SK-N-SH (cell line): ENCODE measurements around the gene UNC13D. TPM values are rescaled to one million over a fixed set of nuclear protein-coding genes. Genes with fewer than 3 reads are reported as not detected.

Source experiments
- CTCF ChIA-PET: fragments of 300-600, 350-600 bp; formaldehyde crosslinking; extraction: SDS; loops from one replicate; lab custom pipeline; 2021; lab: Yijun Ruan, JAX
- POLR2A ChIA-PET: fragments of 350-600 bp; sonication (Branson Sonifier 250); formaldehyde crosslinking; extraction: SDS; loops from one replicate; lab custom pipeline; 2020; ENCODE audit warnings: antibody characterized with exemption, inconsistent platforms; lab: Yijun Ruan, JAX
- DNase-seq: peaks from one replicate; pipeline ENCODE4 v3.0.0; 2012
- H2AFZ ChIP-seq: fragments of 200-600 bp; sonication (generic); 2 replicates; pipeline ENCODE4 v1.8.1; 2016; ENCODE audit warnings: antibody characterized with exemption, mild to moderate bottlenecking, low read depth
- H3F3A ChIP-seq: fragments of 200-600 bp; sonication (generic); replicated peaks from 2 replicates; pipeline ENCODE3; 2016; ENCODE audit warnings: antibody characterized with exemption, mild to moderate bottlenecking; ENCODE audit not compliant: insufficient read depth
- H3K27ac ChIP-seq, 2 experiments: fragments of 200-500 bp in 1 of 2; fragments of 200-600 bp in 1 of 2; sonication (Bioruptor generic) in 1 of 2; sonication (generic), shearing (Covaris generic) in 1 of 2; 2 replicates each; pipeline versions ENCODE4 v1.5.1 to v1.6.1; 2014 to 2016; ENCODE audit warnings: low read depth in 2 of 2, inconsistent platforms in 1 of 2, low read length in 1 of 2, mild to moderate bottlenecking in 1 of 2, mixed read lengths in 1 of 2
- H3K27me3 ChIP-seq: fragments of 200-600 bp; sonication (generic), shearing (Covaris generic); 2 replicates; pipeline ENCODE4 v1.6.1; 2016; ENCODE audit warnings: mixed run types; ENCODE audit not compliant: insufficient read depth
- H3K36me3 ChIP-seq, 2 experiments: fragments of 200-500 bp in 1 of 2; fragments of 200-600 bp in 1 of 2; sonication (Bioruptor generic) in 1 of 2; sonication (generic) in 1 of 2; replicated peaks in 1 of 2; 2 replicates each; pipeline versions ENCODE3 to v1.5.1; 2014 to 2016; ENCODE audit warnings: low read length in 1 of 2, mild to moderate bottlenecking in 1 of 2; ENCODE audit not compliant: insufficient read depth in 2 of 2, control insufficient read depth in 1 of 2
- H3K4me1 ChIP-seq, 2 experiments: fragments of 200-500 bp in 1 of 2; fragments of 200-600 bp in 1 of 2; sonication (Bioruptor generic) in 1 of 2; sonication (generic), shearing (Covaris generic) in 1 of 2; 2 replicates each; pipeline versions ENCODE4 v1.5.1 to v1.6.1; 2014 to 2016; ENCODE audit warnings: low read depth in 1 of 2, low read length in 1 of 2, mixed run types in 1 of 2; ENCODE audit not compliant: insufficient read depth in 2 of 2, control insufficient read depth in 1 of 2
- H3K4me2 ChIP-seq: fragments of 200-600 bp; sonication (generic), shearing (Covaris generic); 2 replicates; pipeline ENCODE4 v1.6.1; 2017; ENCODE audit warnings: mixed run types
- H3K4me3 ChIP-seq, 2 experiments: fragments of 200-500 bp in 1 of 2; fragments of 200-600 bp in 1 of 2; sonication (Bioruptor generic) in 1 of 2; sonication (generic), shearing (Covaris generic) in 1 of 2; 2 replicates each; pipeline versions ENCODE4 v1.5.1 to v1.8.1; 2014 to 2016; ENCODE audit warnings: low read depth in 2 of 2, inconsistent platforms in 1 of 2, low read length in 1 of 2, mild to moderate bottlenecking in 1 of 2, mixed read lengths in 1 of 2, moderate library complexity in 1 of 2
- H3K79me2 ChIP-seq: fragments of 200-600 bp; sonication (generic); 2 replicates; pipeline ENCODE4 v1.8.1; 2017; ENCODE audit warnings: mild to moderate bottlenecking; ENCODE audit not compliant: insufficient read depth
- H3K9ac ChIP-seq: fragments of 200-600 bp; sonication (generic); 2 replicates; pipeline ENCODE4 v1.6.1; 2017; ENCODE audit warnings: mixed run types
- H3K9me2 ChIP-seq: fragments of 200-600 bp; sonication (generic); 2 replicates; pipeline ENCODE4 v1.6.1; 2017; ENCODE audit warnings: mixed run types
- H3K9me3 ChIP-seq: fragments of 200-600 bp; sonication (generic); 2 replicates; pipeline ENCODE4 v1.6.1; 2017; ENCODE audit warnings: mixed run types, mild to moderate bottlenecking, moderate library complexity
- H4K20me1 ChIP-seq: fragments of 200-600 bp; sonication (generic); 2 replicates; pipeline ENCODE4 v1.6.1; 2017; ENCODE audit warnings: mild to moderate bottlenecking, mixed run types; ENCODE audit not compliant: insufficient read depth
- EP300 ChIP-seq, 2 experiments: IDR thresholded peaks; 2 replicates each; pipeline versions ENCODE4 v1.4.0 to v1.6.1; 2012; ENCODE audit warnings: borderline replicate concordance in 1 of 2, low read depth in 1 of 2, low read length in 1 of 2
- EZH2phosphoT487 ChIP-seq: fragments of 200-600 bp; sonication (generic); IDR thresholded peaks from 2 replicates; pipeline ENCODE4 v1.6.1; 2017; ENCODE audit warnings: low read depth, mixed run types, mild to moderate bottlenecking, antibody characterized with exemption, moderate library complexity, borderline replicate concordance
- FOSL2 ChIP-seq: IDR thresholded peaks from 2 replicates; pipeline ENCODE4 v1.4.0; 2012; ENCODE audit warnings: low read depth, mild to moderate bottlenecking, moderate library complexity, borderline replicate concordance
- FOXJ3 ChIP-seq: sonication (generic); formaldehyde crosslinking; IDR thresholded peaks from 2 replicates; pipeline ENCODE4 v1.5.1; 2020; ENCODE audit warnings: mild to moderate bottlenecking, missing genetic modification reagents
- FOXM1 ChIP-seq: IDR thresholded peaks from 2 replicates; pipeline ENCODE4 v1.4.0; 2012; ENCODE audit warnings: low read depth, mild to moderate bottlenecking
- GATA2 ChIP-seq: sonication (generic); formaldehyde crosslinking; IDR thresholded peaks from 2 replicates; pipeline ENCODE4 v1.5.0; 2020; ENCODE audit warnings: mild to moderate bottlenecking, missing genetic modification reagents
- MEF2A ChIP-seq: IDR thresholded peaks from 2 replicates; pipeline ENCODE4 v1.4.0; 2012; ENCODE audit warnings: low read depth, borderline replicate concordance
- NFIC ChIP-seq: IDR thresholded peaks from 2 replicates; pipeline ENCODE4 v1.4.0; 2012; ENCODE audit warnings: borderline replicate concordance
- RAD21 ChIP-seq: IDR thresholded peaks from 2 replicates; pipeline ENCODE4 v1.6.1; 2012; ENCODE audit warnings: mild to moderate bottlenecking, low read length
- RFX5 ChIP-seq: IDR thresholded peaks from 2 replicates; pipeline ENCODE4 v1.6.1; 2012; ENCODE audit warnings: mild to moderate bottlenecking, improper control_type of control experiment, low read length
- RXRA ChIP-seq: IDR thresholded peaks from 2 replicates; pipeline ENCODE4 v1.4.0; 2012; ENCODE audit warnings: low read depth, mild to moderate bottlenecking, borderline replicate concordance
- TAF1 ChIP-seq: IDR thresholded peaks from 2 replicates; pipeline ENCODE4 v1.6.1; 2012; ENCODE audit warnings: low read depth, mild to moderate bottlenecking, low read length, moderate library complexity, borderline replicate concordance
- YY1 ChIP-seq: IDR thresholded peaks from 2 replicates; pipeline ENCODE4 v1.4.0; 2012; ENCODE audit warnings: low read depth, mild to moderate bottlenecking
- WGBS: methylation state at CpG from one replicate; pipeline ENCODE4 v1.1.6; 2017; ENCODE audit warnings: low lambda C conversion rate; 5-methylcytosine and 5-hydroxymethylcytosine counted together
- polyA plus RNA-seq, 3 experiments: library from polyadenylated mRNA; depleted of rRNA; stranded (reverse); fragments of >200 nt; gene quantifications; 2 replicates each; pipeline ENCODE4 v1.2.3, GENCODE V29; 2012
- TF ChIP-seq, protein P1 (sequence below): IDR thresholded peaks from 2 replicates; pipeline ENCODE4 v1.4.0; 2012; ENCODE audit warnings: low read depth
- TF ChIP-seq, protein P2 (sequence below): fragments of 200-600 bp; sonication (generic); IDR thresholded peaks from 2 replicates; pipeline ENCODE4 v1.6.1; 2017; ENCODE audit warnings: antibody characterized with exemption, mild to moderate bottlenecking, moderate library complexity
- TF ChIP-seq, protein P3 (sequence below): IDR thresholded peaks from 2 replicates; pipeline ENCODE4; 2012
- TF ChIP-seq, protein P4 (sequence below): fragments of 150-350 bp; IDR thresholded peaks from 2 replicates; pipeline ENCODE4 v1.6.1; 2016; ENCODE audit warnings: mild to moderate bottlenecking, low read depth, low read length
- TF ChIP-seq, protein P5 (sequence below): IDR thresholded peaks from 2 replicates; pipeline ENCODE4 v1.4.0; 2012; ENCODE audit warnings: low read depth, borderline replicate concordance
- TF ChIP-seq, protein P6 (sequence below): IDR thresholded peaks from 2 replicates; pipeline ENCODE4 v1.6.1; 2012; ENCODE audit warnings: mild to moderate bottlenecking, low read depth, low read length, moderate library complexity
- TF ChIP-seq, protein P7 (sequence below): IDR thresholded peaks from 2 replicates; pipeline ENCODE4 v1.4.0; 2012; ENCODE audit warnings: low read depth, borderline replicate concordance

UNC13D gene
- polyA plus RNA-seq, 1 of the 3 experiments (the other 2 are of a cell fraction): 0.99 TPM

DNA sequence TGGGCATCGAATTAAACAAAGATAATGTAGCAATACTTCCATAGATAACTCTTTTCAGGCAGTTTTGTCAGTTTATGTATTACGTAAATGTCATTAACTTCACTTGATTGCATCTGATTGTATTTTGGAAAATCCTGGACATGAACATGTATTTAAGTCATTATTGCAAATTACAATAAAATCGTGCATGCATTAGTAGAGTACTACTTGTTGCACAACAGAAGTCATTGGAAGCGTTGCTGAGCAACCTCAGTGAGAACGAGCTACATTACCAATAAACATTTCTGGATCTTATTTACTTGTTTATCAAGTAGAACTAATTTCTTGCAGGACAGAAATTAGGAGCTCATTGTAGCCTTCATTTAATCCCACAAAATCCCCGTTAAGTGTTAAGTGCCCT is 53.0 kb downstream of the UNC13D start:
- TF ChIP-seq YY1 (no peak), RAD21 (no peak), EP300 (IDR thresholded peaks at IDR 0.05; ENCODE audit: borderline replicate concordance in 1 of 2, low read depth in 1 of 2, low read length in 1 of 2) (no peak), FOSL2 (no peak), NFIC (no peak), TAF1 (no peak), EZH2phosphoT487 (no peak), RFX5 (no peak), FOXJ3 (no peak), MEF2A (no peak), FOXM1 (no peak), GATA2 (CRISPR knock-in tag) (no peak), RXRA (no peak)
- TF ChIP-seq, protein P1, sequence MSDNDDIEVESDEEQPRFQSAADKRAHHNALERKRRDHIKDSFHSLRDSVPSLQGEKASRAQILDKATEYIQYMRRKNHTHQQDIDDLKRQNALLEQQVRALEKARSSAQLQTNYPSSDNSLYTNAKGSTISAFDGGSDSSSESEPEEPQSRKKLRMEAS: no peak
- TF ChIP-seq, protein P2, sequence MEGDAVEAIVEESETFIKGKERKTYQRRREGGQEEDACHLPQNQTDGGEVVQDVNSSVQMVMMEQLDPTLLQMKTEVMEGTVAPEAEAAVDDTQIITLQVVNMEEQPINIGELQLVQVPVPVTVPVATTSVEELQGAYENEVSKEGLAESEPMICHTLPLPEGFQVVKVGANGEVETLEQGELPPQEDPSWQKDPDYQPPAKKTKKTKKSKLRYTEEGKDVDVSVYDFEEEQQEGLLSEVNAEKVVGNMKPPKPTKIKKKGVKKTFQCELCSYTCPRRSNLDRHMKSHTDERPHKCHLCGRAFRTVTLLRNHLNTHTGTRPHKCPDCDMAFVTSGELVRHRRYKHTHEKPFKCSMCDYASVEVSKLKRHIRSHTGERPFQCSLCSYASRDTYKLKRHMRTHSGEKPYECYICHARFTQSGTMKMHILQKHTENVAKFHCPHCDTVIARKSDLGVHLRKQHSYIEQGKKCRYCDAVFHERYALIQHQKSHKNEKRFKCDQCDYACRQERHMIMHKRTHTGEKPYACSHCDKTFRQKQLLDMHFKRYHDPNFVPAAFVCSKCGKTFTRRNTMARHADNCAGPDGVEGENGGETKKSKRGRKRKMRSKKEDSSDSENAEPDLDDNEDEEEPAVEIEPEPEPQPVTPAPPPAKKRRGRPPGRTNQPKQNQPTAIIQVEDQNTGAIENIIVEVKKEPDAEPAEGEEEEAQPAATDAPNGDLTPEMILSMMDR: no peak
- TF ChIP-seq, protein P3, sequence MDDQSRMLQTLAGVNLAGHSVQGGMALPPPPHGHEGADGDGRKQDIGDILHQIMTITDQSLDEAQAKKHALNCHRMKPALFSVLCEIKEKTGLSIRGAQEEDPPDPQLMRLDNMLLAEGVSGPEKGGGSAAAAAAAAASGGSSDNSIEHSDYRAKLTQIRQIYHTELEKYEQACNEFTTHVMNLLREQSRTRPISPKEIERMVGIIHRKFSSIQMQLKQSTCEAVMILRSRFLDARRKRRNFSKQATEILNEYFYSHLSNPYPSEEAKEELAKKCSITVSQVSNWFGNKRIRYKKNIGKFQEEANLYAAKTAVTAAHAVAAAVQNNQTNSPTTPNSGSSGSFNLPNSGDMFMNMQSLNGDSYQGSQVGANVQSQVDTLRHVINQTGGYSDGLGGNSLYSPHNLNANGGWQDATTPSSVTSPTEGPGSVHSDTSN: no peak
- TF ChIP-seq, protein P4, sequence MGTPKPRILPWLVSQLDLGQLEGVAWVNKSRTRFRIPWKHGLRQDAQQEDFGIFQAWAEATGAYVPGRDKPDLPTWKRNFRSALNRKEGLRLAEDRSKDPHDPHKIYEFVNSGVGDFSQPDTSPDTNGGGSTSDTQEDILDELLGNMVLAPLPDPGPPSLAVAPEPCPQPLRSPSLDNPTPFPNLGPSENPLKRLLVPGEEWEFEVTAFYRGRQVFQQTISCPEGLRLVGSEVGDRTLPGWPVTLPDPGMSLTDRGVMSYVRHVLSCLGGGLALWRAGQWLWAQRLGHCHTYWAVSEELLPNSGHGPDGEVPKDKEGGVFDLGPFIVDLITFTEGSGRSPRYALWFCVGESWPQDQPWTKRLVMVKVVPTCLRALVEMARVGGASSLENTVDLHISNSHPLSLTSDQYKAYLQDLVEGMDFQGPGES: no peak
- TF ChIP-seq, protein P5, sequence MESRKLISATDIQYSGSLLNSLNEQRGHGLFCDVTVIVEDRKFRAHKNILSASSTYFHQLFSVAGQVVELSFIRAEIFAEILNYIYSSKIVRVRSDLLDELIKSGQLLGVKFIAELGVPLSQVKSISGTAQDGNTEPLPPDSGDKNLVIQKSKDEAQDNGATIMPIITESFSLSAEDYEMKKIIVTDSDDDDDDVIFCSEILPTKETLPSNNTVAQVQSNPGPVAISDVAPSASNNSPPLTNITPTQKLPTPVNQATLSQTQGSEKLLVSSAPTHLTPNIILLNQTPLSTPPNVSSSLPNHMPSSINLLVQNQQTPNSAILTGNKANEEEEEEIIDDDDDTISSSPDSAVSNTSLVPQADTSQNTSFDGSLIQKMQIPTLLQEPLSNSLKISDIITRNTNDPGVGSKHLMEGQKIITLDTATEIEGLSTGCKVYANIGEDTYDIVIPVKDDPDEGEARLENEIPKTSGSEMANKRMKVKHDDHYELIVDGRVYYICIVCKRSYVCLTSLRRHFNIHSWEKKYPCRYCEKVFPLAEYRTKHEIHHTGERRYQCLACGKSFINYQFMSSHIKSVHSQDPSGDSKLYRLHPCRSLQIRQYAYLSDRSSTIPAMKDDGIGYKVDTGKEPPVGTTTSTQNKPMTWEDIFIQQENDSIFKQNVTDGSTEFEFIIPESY: no peak
- TF ChIP-seq, protein P6, sequence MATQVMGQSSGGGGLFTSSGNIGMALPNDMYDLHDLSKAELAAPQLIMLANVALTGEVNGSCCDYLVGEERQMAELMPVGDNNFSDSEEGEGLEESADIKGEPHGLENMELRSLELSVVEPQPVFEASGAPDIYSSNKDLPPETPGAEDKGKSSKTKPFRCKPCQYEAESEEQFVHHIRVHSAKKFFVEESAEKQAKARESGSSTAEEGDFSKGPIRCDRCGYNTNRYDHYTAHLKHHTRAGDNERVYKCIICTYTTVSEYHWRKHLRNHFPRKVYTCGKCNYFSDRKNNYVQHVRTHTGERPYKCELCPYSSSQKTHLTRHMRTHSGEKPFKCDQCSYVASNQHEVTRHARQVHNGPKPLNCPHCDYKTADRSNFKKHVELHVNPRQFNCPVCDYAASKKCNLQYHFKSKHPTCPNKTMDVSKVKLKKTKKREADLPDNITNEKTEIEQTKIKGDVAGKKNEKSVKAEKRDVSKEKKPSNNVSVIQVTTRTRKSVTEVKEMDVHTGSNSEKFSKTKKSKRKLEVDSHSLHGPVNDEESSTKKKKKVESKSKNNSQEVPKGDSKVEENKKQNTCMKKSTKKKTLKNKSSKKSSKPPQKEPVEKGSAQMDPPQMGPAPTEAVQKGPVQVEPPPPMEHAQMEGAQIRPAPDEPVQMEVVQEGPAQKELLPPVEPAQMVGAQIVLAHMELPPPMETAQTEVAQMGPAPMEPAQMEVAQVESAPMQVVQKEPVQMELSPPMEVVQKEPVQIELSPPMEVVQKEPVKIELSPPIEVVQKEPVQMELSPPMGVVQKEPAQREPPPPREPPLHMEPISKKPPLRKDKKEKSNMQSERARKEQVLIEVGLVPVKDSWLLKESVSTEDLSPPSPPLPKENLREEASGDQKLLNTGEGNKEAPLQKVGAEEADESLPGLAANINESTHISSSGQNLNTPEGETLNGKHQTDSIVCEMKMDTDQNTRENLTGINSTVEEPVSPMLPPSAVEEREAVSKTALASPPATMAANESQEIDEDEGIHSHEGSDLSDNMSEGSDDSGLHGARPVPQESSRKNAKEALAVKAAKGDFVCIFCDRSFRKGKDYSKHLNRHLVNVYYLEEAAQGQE: no peak
- TF ChIP-seq, protein P7, sequence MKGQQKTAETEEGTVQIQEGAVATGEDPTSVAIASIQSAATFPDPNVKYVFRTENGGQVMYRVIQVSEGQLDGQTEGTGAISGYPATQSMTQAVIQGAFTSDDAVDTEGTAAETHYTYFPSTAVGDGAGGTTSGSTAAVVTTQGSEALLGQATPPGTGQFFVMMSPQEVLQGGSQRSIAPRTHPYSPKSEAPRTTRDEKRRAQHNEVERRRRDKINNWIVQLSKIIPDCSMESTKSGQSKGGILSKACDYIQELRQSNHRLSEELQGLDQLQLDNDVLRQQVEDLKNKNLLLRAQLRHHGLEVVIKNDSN: no peak
- Histone ChIP-seq H3K4me3 (no peak overlapping the region), H3K4me2 (no peak overlapping the region), H3K9me2 (no peaks in the 10 kb centered on the region), H3K4me1 (peaks cover 0 to 9% of the 10 kb centered on the region in 2 experiments; a peak in 3 of 4 replicates), H3F3A (peaks cover 3% of the 10 kb centered on the region), H3K36me3 (peaks cover 19 to 32% of the 10 kb centered on the region in 2 experiments), H3K27ac (no peak overlapping the region), H3K9ac (no peak overlapping the region), H4K20me1 (no peaks in the 10 kb centered on the region), H2AFZ (no peak overlapping the region), H3K79me2 (peaks cover 98% of the 10 kb centered on the region), H3K27me3 (no peaks in the 10 kb centered on the region), H3K9me3 (no peaks in the 10 kb centered on the region)
- no peak for DNase-seq
- ChIA-PET POLR2A (interaction anchor here (1.2 kb wide), 1 partner anchor 11 kb away, joined by 3 read pairs; a partner anchor contains a TSS), CTCF (interaction anchor here (0.9 to 10.7 kb wide), 14 partner anchors 8 to 488 kb away, joined by 3 to 82 read pairs (median 4); partner anchors contain the start of genes GALK1 and SMIM5)
- 95% methylated on average over 6 of the region's 6 CpGs for WGBS
